Activated CD4-positive, alpha-beta T cell treated with anti-CD3 and anti-CD28 coated beads, Interleukin-2, amount 50 U/mL, for 24 hours (primary cell): ENCODE results near the gene PCDH18.

ENCODE experiments used
- DNase-seq, 2 donors: peaks; one replicate each; pipeline ENCODE4 v3.0.0-alpha.2; 2020; ENCODE audit warnings: low read depth in 1 of 2, low spot score in 1 of 2

Gene PCDH18

GRCh38 chr4:137470806-137471205 is 61.5 kb downstream of the PCDH18 start:
- no peak for DNase-seq
